Uterus (tissue), 4 donors: ENCODE data around the gene C1QTNF1. TPM values are rescaled to one million over a fixed set of nuclear protein-coding genes. Genes with fewer than 3 reads are reported as not detected.
A peak's percentile ranks its signal among the peaks of the same experiment; 100 is the strongest.

Experiments used
- DNase-seq, 2 donors: peaks; one replicate each; pipeline ENCODE4 v3.0.0-alpha.2; 2019 to 2020
- H3K27ac ChIP-seq, 2 donors: fragments of 200-600 bp; sonication (generic); 1 replicate in 1 of 2; 2 replicates in 1 of 2; pipeline ENCODE4 v1.5.1; 2016 to 2018
- H3K27me3 ChIP-seq, 2 donors: fragments of 200-600 bp; sonication (generic); one replicate each; pipeline ENCODE4 v1.5.1; 2018 to 2019; ENCODE audit warnings: control low read depth in 1 of 2
- H3K36me3 ChIP-seq, 2 donors: fragments of 200-600 bp; sonication (generic); one replicate each; pipeline ENCODE4 v1.5.1; 2019; ENCODE audit warnings: control low read depth in 1 of 2
- H3K4me1 ChIP-seq, 2 donors: fragments of 200-600 bp; sonication (generic); one replicate each; pipeline ENCODE4 v1.5.1; 2018 to 2019; ENCODE audit warnings: control low read depth in 1 of 2
- H3K4me3 ChIP-seq, 2 donors: fragments of 200-600 bp; sonication (generic); 1 replicate in 1 of 2; 2 replicates in 1 of 2; pipeline ENCODE4 v1.5.1; 2018 to 2019; ENCODE audit warnings: mild to moderate bottlenecking in 1 of 2
- H3K9me3 ChIP-seq, 2 donors: fragments of 200-600 bp; sonication (generic); one replicate each; pipeline ENCODE4 v1.5.1; 2019; ENCODE audit warnings: control low read depth in 1 of 2
- POLR2A ChIP-seq, 2 donors: fragments of 450-650 bp; IDR thresholded peaks; one replicate each; pipeline ENCODE4 v1.6.1; 2016; ENCODE audit warnings: antibody characterized with exemption in 2 of 2, mild to moderate bottlenecking in 1 of 2, moderate library complexity in 1 of 2
- intact Hi-C: fragments of 100-400 bp; cut with DNase I; formaldehyde crosslinking; loops from one replicate; pipeline ENCODE4 v1.15.1; 2023; ENCODE audit warnings: low total_unique reads
- total RNA-seq, 4 donors: library from RNA; depleted of rRNA in 3 of 4; stranded (reverse); fragments of >200 nt in 3 of 4; gene quantifications; one replicate each; pipeline versions ENCODE4 v1.1.0 to v1.2.4, GENCODE V29; 2014 to 2023
- TF ChIP-seq, protein P1 (sequence below), 4 experiments: fragments of 200-600 bp in 2 of 4; fragments of 450-650 bp in 2 of 4; sonication (generic) in 2 of 4; IDR thresholded peaks; one replicate each; pipeline ENCODE4 v1.5.1; 2016 to 2019; ENCODE audit warnings: antibody characterized with exemption in 4 of 4, mild to moderate bottlenecking in 2 of 4, moderate library complexity in 1 of 4
- donor health status: DM: yes; HTN: yes; CAD: no.

The C1QTNF1 gene
- total RNA-seq, 4 donors from 2014 or later, result 2.9 to 80.8 (median 39.6) TPM

DNA sequence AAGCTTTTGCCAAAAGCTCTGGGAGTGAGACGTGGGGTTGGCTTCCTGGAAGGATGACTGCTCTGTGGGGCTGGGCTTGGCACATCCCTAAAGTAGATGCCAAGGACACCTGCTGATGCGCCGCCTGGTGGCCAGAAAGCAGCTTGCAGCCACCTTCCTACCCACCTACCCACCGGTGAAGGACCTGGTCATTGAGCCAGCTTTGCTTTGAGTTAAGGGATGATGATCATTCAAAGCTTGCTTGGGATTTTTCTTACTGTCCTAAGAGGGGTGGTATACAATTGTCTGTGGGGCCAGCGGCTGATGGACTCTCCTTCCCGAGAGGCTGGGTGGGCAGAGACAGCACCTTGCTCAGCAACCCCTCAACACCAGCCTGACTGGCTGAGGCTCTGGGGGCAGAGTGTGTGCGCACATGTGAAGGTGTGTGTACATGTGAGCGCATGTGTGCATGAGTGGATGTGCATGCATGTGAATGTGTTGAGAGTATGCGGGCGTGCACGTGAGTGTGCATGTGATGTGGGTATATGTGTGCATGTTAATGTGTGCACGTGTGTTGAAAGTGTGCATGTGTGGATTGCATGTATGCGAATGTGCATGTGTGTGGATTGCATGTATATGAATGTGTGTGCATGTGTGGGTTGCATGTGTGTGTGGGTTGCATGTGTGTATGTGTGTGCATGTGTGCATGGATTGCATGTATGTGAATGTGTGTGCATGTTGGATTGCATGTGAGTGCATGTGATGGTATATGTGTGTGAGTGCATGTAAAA is 18.6 kb downstream of the C1QTNF1 start:
- intact Hi-C loops, result no loop called here
- TF ChIP-seq, protein P1, sequence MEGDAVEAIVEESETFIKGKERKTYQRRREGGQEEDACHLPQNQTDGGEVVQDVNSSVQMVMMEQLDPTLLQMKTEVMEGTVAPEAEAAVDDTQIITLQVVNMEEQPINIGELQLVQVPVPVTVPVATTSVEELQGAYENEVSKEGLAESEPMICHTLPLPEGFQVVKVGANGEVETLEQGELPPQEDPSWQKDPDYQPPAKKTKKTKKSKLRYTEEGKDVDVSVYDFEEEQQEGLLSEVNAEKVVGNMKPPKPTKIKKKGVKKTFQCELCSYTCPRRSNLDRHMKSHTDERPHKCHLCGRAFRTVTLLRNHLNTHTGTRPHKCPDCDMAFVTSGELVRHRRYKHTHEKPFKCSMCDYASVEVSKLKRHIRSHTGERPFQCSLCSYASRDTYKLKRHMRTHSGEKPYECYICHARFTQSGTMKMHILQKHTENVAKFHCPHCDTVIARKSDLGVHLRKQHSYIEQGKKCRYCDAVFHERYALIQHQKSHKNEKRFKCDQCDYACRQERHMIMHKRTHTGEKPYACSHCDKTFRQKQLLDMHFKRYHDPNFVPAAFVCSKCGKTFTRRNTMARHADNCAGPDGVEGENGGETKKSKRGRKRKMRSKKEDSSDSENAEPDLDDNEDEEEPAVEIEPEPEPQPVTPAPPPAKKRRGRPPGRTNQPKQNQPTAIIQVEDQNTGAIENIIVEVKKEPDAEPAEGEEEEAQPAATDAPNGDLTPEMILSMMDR (IDR thresholded peaks at IDR 0.05), result peak; percentile 68 to 83 (median 72)
- no peak for TF ChIP-seq POLR2A (IDR thresholded peaks at IDR 0.05)
- peak; percentile 53 to 62 for DNase-seq

DNA sequence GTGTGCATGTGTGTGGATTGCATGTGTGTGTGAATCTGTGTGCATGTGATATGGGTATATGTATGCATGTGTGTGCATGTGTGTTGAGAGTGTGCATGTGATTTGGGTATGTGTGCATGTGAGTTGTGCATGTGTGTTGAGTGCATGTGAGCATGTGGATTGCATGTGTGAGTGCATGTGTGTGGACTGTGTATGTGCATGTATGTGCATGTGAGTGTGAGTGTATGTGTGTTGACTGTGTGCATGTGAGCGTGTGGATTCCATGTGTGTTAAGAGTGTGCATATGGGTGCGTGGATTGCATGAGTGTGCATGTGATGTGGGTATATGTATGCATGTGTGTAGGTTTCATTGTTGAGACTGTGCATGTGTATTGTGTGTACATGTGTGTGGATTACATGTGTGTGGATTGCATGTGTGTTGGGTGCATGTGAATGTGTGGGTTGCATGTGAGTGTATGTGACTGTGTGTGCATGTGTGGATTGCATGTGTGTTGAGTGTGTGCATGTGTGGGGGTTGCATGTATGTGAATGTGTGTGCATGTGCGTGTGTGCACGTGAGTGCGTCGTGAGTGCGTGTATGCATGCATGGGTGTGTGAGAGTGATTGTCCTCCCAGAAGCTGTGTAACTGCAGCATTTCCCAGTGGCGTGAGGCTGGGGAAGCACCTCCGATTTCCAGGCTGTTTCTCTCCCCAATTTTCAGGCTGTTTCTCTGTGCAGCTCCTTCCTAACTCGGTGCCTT is 19.4 kb downstream of the C1QTNF1 start:
- Histone ChIP-seq H3K4me3 (no peak overlapping the region), H3K27me3 (no peaks in the 10 kb centered on the region), H3K9me3 (no peaks in the 10 kb centered on the region), H3K27ac (no peak overlapping the region), H3K4me1 (no peaks in the 10 kb centered on the region), H3K36me3 (no peaks in the 10 kb centered on the region)
- intact Hi-C loops, result no loop called here
- DNase-seq, result no peak
- TF ChIP-seq, protein P1 (IDR thresholded peaks at IDR 0.05), result no peak
- no peak for TF ChIP-seq POLR2A (IDR thresholded peaks at IDR 0.05)

More for the DNA sequence above, 18.6 kb downstream of the C1QTNF1 start:
- Histone ChIP-seq H3K27ac (no peak overlapping the region), H3K4me3 (no peak overlapping the region), H3K36me3 (no peaks in the 10 kb centered on the region), H3K27me3 (no peaks in the 10 kb centered on the region), H3K9me3 (no peaks in the 10 kb centered on the region), H3K4me1 (no peaks in the 10 kb centered on the region)

DNA sequence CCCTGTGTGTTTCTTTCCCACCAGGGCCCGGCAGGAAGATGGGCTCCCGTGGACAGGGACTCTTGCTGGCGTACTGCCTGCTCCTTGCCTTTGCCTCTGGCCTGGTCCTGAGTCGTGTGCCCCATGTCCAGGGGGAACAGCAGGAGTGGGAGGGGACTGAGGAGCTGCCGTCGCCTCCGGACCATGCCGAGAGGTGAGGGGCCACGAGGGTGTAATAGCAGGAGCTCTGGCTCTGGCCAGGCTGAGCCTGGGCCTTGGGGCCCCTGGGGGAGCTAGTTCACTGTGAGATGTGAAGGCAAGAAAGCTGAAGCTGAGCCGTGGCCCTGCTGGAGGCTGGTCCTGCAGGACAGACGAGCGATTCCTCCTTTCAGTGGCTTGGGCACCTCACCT is 20.0 kb downstream of the C1QTNF1 start:
- Histone ChIP-seq H3K4me3 (no peak overlapping the region), H3K4me1 (no peaks in the 10 kb centered on the region), H3K36me3 (no peaks in the 10 kb centered on the region), H3K9me3 (no peaks in the 10 kb centered on the region), H3K27ac (no peak overlapping the region), H3K27me3 (no peaks in the 10 kb centered on the region)
- no peak for TF ChIP-seq POLR2A (IDR thresholded peaks at IDR 0.05)
- TF ChIP-seq, protein P1 (IDR thresholded peaks at IDR 0.05), result no peak
- DNase-seq, result no peak
- intact Hi-C loops, result no loop called here

DNA sequence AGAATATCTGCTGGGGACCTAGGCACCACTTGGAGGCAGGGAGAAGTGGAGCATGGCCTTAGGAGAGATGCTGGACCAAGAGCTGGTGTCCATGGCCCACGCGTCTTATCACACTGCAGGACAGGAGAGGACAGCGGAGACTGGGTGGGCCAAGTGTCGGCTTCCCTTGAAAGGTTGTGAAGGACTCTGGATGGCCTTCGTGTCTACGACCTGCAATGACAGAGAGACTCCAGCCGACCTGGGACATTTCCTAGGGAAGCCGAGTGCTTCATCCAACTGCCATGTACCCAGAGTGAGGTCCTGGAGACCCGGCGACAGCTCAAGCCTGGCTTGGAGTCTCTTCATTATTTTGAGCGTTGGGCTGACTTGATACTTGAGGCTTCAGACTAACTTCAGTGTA is 20.5 kb downstream of the C1QTNF1 start:
- intact Hi-C loops, result no loop called here
- no peak for DNase-seq
- H3K27ac ChIP-seq, result no peak overlapping the region

More for the DNA sequence above, 20.5 kb downstream of the C1QTNF1 start:
- no peaks in the 10 kb centered on the region for H3K36me3 ChIP-seq
- TF ChIP-seq POLR2A (IDR thresholded peaks at IDR 0.05), result no peak
- TF ChIP-seq, protein P1 (IDR thresholded peaks at IDR 0.05), result no peak
- H3K4me3 ChIP-seq, result no peak overlapping the region
- no peaks in the 10 kb centered on the region for H3K4me1 ChIP-seq
- H3K27me3 ChIP-seq, result no peaks in the 10 kb centered on the region
- no peaks in the 10 kb centered on the region for H3K9me3 ChIP-seq
